OCI-LY7 (cell line): ENCODE results near the gene PDIA4. TPM values are rescaled to one million over a fixed set of nuclear protein-coding genes. Genes with fewer than 3 reads are reported as not detected.

Source experiments
- BruUV-seq: library from RNA; stranded (reverse); fragments of 400-500 nt; replicated peaks from 2 replicates; lab custom pipeline; 2021; lab: Mats Ljungman, UMichigan
- CTCF ChIA-PET: fragments of 300-600 bp; sonication (Branson Sonifier 250); formaldehyde crosslinking; loops from one replicate; lab custom pipeline; 2022; ENCODE audit warnings: antibody characterized with exemption; ENCODE audit not compliant: unreplicated experiment; lab: Charles Lee
- POLR2A ChIA-PET: fragments of 300-600 bp; sonication (Branson Sonifier 250); formaldehyde crosslinking; loops from one replicate; lab custom pipeline; 2022; ENCODE audit warnings: antibody characterized with exemption; lab: Charles Lee
- DNase-seq: peaks from one replicate; pipeline ENCODE4 v3.0.0-alpha.2; 2015; ENCODE audit warnings: low spot score
- H2AFZ ChIP-seq: fragments of 200-600 bp; sonication (generic), shearing (Covaris generic); 2 replicates; pipeline ENCODE4 v1.6.1; 2014; ENCODE audit warnings: mild to moderate bottlenecking, antibody characterized with exemption, low read length, moderate library complexity
- H3K27ac ChIP-seq: fragments of 200-600 bp; sonication (generic); 2 replicates; pipeline ENCODE4 v1.5.1; 2014; ENCODE audit warnings: mixed run types, low read depth, mild to moderate bottlenecking, moderate library complexity, low read length, inconsistent platforms; ENCODE audit not compliant: poor library complexity, severe bottlenecking
- H3K36me3 ChIP-seq: fragments of 200-600 bp; sonication (generic); 2 replicates; pipeline ENCODE4 v1.6.1; 2014; ENCODE audit warnings: mild to moderate bottlenecking, antibody characterized with exemption, low read length, moderate library complexity, mixed read lengths; ENCODE audit not compliant: insufficient read depth
- H3K4me1 ChIP-seq: fragments of 200-600 bp; sonication (generic); 2 replicates; pipeline ENCODE4 v1.5.1; 2014; ENCODE audit warnings: mild to moderate bottlenecking, low read length; ENCODE audit not compliant: insufficient read depth, poor library complexity, severe bottlenecking
- H3K4me2 ChIP-seq: fragments of 200-600 bp; sonication (generic); 2 replicates; pipeline ENCODE4 v1.6.1; 2014; ENCODE audit warnings: mild to moderate bottlenecking, low read length
- H3K4me3 ChIP-seq: fragments of 200-600 bp; sonication (generic); 2 replicates; pipeline ENCODE4 v1.5.1; 2014; ENCODE audit warnings: mild to moderate bottlenecking, low read depth, low read length; ENCODE audit not compliant: poor library complexity, severe bottlenecking
- H3K79me2 ChIP-seq: fragments of 200-600 bp; sonication (generic); 2 replicates; pipeline ENCODE4 v1.6.1; 2016; ENCODE audit warnings: low read depth, mild to moderate bottlenecking, low read length, moderate library complexity, mixed read lengths; ENCODE audit not compliant: insufficient read depth
- H3K9me2 ChIP-seq: fragments of 200-600 bp; sonication (generic); 2 replicates; pipeline ENCODE4 v1.6.1; 2016; ENCODE audit warnings: mild to moderate bottlenecking, low read length, mixed read lengths; ENCODE audit not compliant: insufficient read depth
- H3K9me3 ChIP-seq: fragments of 200-600 bp; sonication (generic); 2 replicates; pipeline ENCODE4 v1.6.1; 2014; ENCODE audit warnings: mild to moderate bottlenecking, mixed run types, low read length, mixed read lengths
- H4K20me1 ChIP-seq: fragments of 200-600 bp; sonication (generic); 2 replicates; pipeline ENCODE4 v1.6.1; 2014; ENCODE audit warnings: mild to moderate bottlenecking, antibody characterized with exemption, low read length, moderate library complexity, mixed read lengths; ENCODE audit not compliant: insufficient read depth
- CTCF ChIP-seq: fragments of 200-600 bp; sonication (generic); conservative IDR thresholded peaks from 2 replicates; pipeline ENCODE4 v1.5.1; 2014; ENCODE audit warnings: mild to moderate bottlenecking, antibody characterized with exemption, low read length, moderate library complexity, mixed read lengths
- EZH2phosphoT487 ChIP-seq: fragments of 200-600 bp; sonication (generic); IDR thresholded peaks from 2 replicates; pipeline ENCODE4 v1.6.1; 2018; ENCODE audit warnings: low read depth, borderline replicate concordance, mild to moderate bottlenecking, mixed run types, antibody characterized with exemption, low read length, moderate library complexity, mixed read lengths
- intact Hi-C: fragments of 100-400 bp; cut with micrococcal nuclease; formaldehyde crosslinking; loops from one replicate; pipeline ENCODE4 v1.10.0; 2022; ENCODE audit not compliant: unreplicated experiment
- total RNA-seq, 2 experiments: library from RNA; depleted of rRNA in 1 of 2; stranded (reverse); fragments of >200 nt in 1 of 2; shearing (Covaris generic) in 1 of 2; gene quantifications; 2 replicates each; pipeline ENCODE4 v1.2.3, GENCODE V29; 2014 to 2022

The PDIA4 gene
- total RNA-seq, 2 experiments from 2014 or later = 130 to 141 TPM

GRCh38 chr7:148997497-148997896 lies 30.8 kb downstream of the PDIA4 start:
- BruUV-seq = no TSS peak
- ChIA-PET POLR2A (no interaction called here), CTCF (no interaction called here)
- H3K36me3 ChIP-seq = peaks cover 21% of the 10 kb centered on the region; the same call in 1 of the 2 replicates
- H3K9me2 ChIP-seq = no peaks in the 10 kb centered on the region
- no peak overlapping the region for H3K4me2 ChIP-seq
- H3K4me3 ChIP-seq = no peak overlapping the region
- no peaks in the 10 kb centered on the region for H3K9me3 ChIP-seq
- no peak for DNase-seq
- no peak for TF ChIP-seq CTCF
- no peak for TF ChIP-seq EZH2phosphoT487
- H3K4me1 ChIP-seq = no peaks in the 10 kb centered on the region
- no peak overlapping the region for H2AFZ ChIP-seq
- no peak overlapping the region for H3K27ac ChIP-seq
- no peaks in the 10 kb centered on the region for H4K20me1 ChIP-seq
- intact Hi-C loops = no loop called here
- H3K79me2 ChIP-seq = no peaks in the 10 kb centered on the region

- Histone ChIP-seq H3K79me2 (no peaks in the 10 kb centered on the region), H3K4me2 (no peak overlapping the region), H2AFZ (no peak overlapping the region), H3K9me2 (no peaks in the 10 kb centered on the region), H3K27ac (no peak overlapping the region), H3K4me3 (no peak overlapping the region), H4K20me1 (no peaks in the 10 kb centered on the region), H3K4me1 (no peaks in the 10 kb centered on the region), H3K36me3 (no peaks in the 10 kb centered on the region), H3K9me3 (no peaks in the 10 kb centered on the region)
- CTCF ChIA-PET = no interaction called here
- BruUV-seq = no TSS peak
- TF ChIP-seq CTCF (no peak), EZH2phosphoT487 (no peak)
- no peak for DNase-seq
- POLR2A ChIA-PET = no interaction called here
- intact Hi-C loops = no loop called here
Measured at GRCh38 chr7:148994576-148994975, 33.7 kb downstream of the PDIA4 start.

GRCh38 chr7:148993193-148993592 lies 35.1 kb downstream of the PDIA4 start:
- Histone ChIP-seq H2AFZ (no peak overlapping the region), H3K9me2 (no peaks in the 10 kb centered on the region), H3K4me1 (peaks cover 8% of the 10 kb centered on the region), H4K20me1 (no peaks in the 10 kb centered on the region), H3K27ac (no peak overlapping the region), H3K36me3 (no peaks in the 10 kb centered on the region), H3K79me2 (no peaks in the 10 kb centered on the region), H3K4me3 (no peak overlapping the region), H3K9me3 (no peaks in the 10 kb centered on the region), H3K4me2 (no peak overlapping the region)
- TF ChIP-seq CTCF (no peak), EZH2phosphoT487 (no peak)
- POLR2A ChIA-PET = no interaction called here
- no TSS peak for BruUV-seq
- intact Hi-C loops = no loop called here
- no peak for DNase-seq
- CTCF ChIA-PET = no interaction called here
